Adrenal gland (tissue), 12 donors: ENCODE data around the gene ELP1. TPM values are rescaled to one million over a fixed set of nuclear protein-coding genes. Genes with fewer than 3 reads are reported as not detected.
A peak's percentile ranks its signal among the peaks of the same experiment; 100 is the strongest.

Experiments
- DNase-seq, 7 donors: peaks; one replicate each; pipeline ENCODE4 v3.0.0-alpha.2; 2019 to 2020
- H3K27ac ChIP-seq, 5 donors: fragments of 200-600 bp; sonication (generic) in 4 of 5; 1 replicate in 3 of 5; 2 replicates in 2 of 5; pipeline versions ENCODE4 v1.5.1 to v1.8.0; 2016 to 2020; ENCODE audit warnings: mild to moderate bottlenecking in 1 of 5
- H3K27me3 ChIP-seq: fragments of 200-600 bp; 2 replicates; pipeline ENCODE4 v1.8.0; 2021
- H3K36me3 ChIP-seq, 2 donors: fragments of 200-600 bp; replicated peaks in 1 of 2; 1 replicate in 1 of 2; 2 replicates in 1 of 2; pipeline versions ENCODE4 v1.5.1 to v1.8.0; 2018 to 2022
- H3K4me1 ChIP-seq, 2 donors: fragments of 200-600 bp; replicated peaks in 1 of 2; 1 replicate in 1 of 2; 2 replicates in 1 of 2; pipeline versions ENCODE4 v1.5.1 to v1.8.0; 2018 to 2021
- H3K4me3 ChIP-seq, 4 donors: fragments of 200-600 bp; sonication (generic) in 3 of 4; one replicate each; pipeline ENCODE4 v1.5.1; 2016 to 2018
- H3K9me3 ChIP-seq, 3 donors: fragments of 200-600 bp; sonication (generic) in 1 of 3; replicated peaks in 1 of 3; 1 replicate in 2 of 3; 2 replicates in 1 of 3; pipeline versions ENCODE4 v1.5.1 to v1.8.0; 2016 to 2021
- CTCF ChIP-seq, 6 experiments: fragments of 450-650 bp in 4 of 6; fragments of 200-600 bp in 2 of 6; sonication (generic) in 1 of 6; IDR thresholded peaks; 1 replicate in 5 of 6; 2 replicates in 1 of 6; pipeline versions ENCODE4 v1.5.1 to v1.8.0; 2016 to 2021; ENCODE audit warnings: antibody characterized with exemption in 6 of 6, mild to moderate bottlenecking in 2 of 6, moderate library complexity in 1 of 6
- POLR2A ChIP-seq, 2 donors: fragments of 450-650 bp; IDR thresholded peaks; one replicate each; pipeline ENCODE4 v1.6.1; 2017; ENCODE audit warnings: antibody characterized with exemption in 2 of 2, mild to moderate bottlenecking in 2 of 2, moderate library complexity in 1 of 2
- WGBS, 4 donors: extraction: QIAGEN DNeasy Blood & Tissue Kit in 2 of 4; methylation state at CpG; one replicate each; pipeline versions ENCODE4 v1.1.5 to v1.1.7; 2013 to 2017; 5-methylcytosine and 5-hydroxymethylcytosine counted together
- intact Hi-C, 2 donors: fragments of 100-400 bp; cut with DNase I; formaldehyde crosslinking; loops; one replicate each; pipeline versions ENCODE4 v1.14.1 to v1.15.0; 2022 to 2023
- polyA plus RNA-seq, 3 donors: library from polyadenylated mRNA; stranded (reverse); fragments of 200-250 nt in 2 of 3; fragments of 350-450 nt in 1 of 3; fragmentation: Illumina TruSeq in 1 of 3; extraction: RNeasy Lipid Tissue Mini Kit (QIAGEN cat#74804) in 1 of 3; gene quantifications; one replicate each; pipeline ENCODE4 v1.2.3, GENCODE V29; 2013 to 2014
- total RNA-seq, 9 donors: library from RNA; depleted of rRNA in 4 of 9; stranded (reverse); fragments of >200 nt in 4 of 9; fragments of 120-200 nt in 1 of 9; fragmentation: NEBNext Ultra II Directional in 1 of 9; extraction: Animal tissue kit (Norgen Biotek cat#: 25700) in 1 of 9; gene quantifications; one replicate each; pipeline versions ENCODE4 v1.1.0 to v1.2.4, GENCODE V29; 2013 to 2023
- donor health status: healthy with polysubstance abuse.
- donor health status: Bipolar disorder and iron deficiency.
- donor health status: DM: yes; HTN: yes; CAD: no.
- donor health status: DM: no; HTN: no; CAD: no.
- donor health status: DM: no; HTN: no; CAD: no.
- donor health status: DM: yes; HTN: yes; CAD: no.

The ELP1 gene
- total and polyA plus RNA-seq, 12 donors: 54.3 to 768 (median 147) TPM

DNA sequence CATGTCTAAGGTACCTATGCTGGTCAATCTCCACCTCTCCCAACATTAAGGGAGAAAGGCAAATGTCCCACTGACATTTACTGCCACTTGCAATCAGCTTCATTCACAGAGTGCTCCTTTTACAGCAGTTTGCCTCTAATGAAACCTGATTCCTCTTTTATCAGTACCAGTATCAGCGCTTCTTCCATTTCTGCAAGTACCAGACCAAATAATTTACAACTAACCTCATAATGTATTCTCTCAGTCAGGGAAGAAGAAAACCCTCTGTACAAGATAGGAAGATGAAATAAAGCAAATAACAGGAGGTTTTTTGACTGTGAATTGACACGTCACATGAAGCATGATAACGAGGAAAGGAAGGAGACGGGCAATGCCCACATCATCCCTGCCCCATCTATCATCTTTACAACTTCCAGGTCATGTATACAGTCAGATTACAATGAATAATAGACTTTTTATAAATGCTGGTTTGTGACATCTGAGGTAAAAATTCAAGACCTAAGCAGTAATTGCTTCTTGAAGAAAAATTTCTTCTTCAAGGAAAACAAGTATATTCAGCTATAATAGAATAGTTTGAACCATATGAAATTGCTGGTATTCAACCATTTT, 22.2 kb upstream of the ELP1 start:
- no peaks in the 10 kb centered on the region for H3K27me3 ChIP-seq
- H3K27ac ChIP-seq: peak overlapping the region in 1 of 5 donors; percentile 67
- intact Hi-C loops: no loop called here
- H3K4me3 ChIP-seq: no peak overlapping the region
- H3K36me3 ChIP-seq: peaks cover 0 to 11% of the 10 kb centered on the region in 2 donors
- WGBS, 4 donors: 56 to 71% (median 61%) methylated on average over 4 of the region's 4 CpGs
- no peak for TF ChIP-seq CTCF (IDR thresholded peaks at IDR 0.05)
- no peak for TF ChIP-seq POLR2A (IDR thresholded peaks at IDR 0.05)
- no peaks in the 10 kb centered on the region for H3K9me3 ChIP-seq
- DNase-seq: no peak
- peaks cover 0 to 38% of the 10 kb centered on the region in 2 donors for H3K4me1 ChIP-seq

GRCh38 chr9:108953983-108954574, 20.2 kb upstream of the ELP1 start:
- H3K4me3 ChIP-seq: no peak overlapping the region
- intact Hi-C loops: no loop called here
- DNase-seq: no peak

GRCh38 chr9:108951578-108951977, 17.7 kb upstream of the ELP1 start:
- Histone ChIP-seq H3K27ac (no peak overlapping the region), H3K36me3 (peaks cover 0 to 37% of the 10 kb centered on the region in 2 donors), H3K9me3 (no peaks in the 10 kb centered on the region), H3K4me3 (no peak overlapping the region), H3K27me3 (no peaks in the 10 kb centered on the region), H3K4me1 (peaks cover 0 to 20% of the 10 kb centered on the region in 2 donors)
- no peak for DNase-seq
- WGBS, 4 donors: 45 to 57% (median 51%) methylated on average over 2 of the region's 2 CpGs
- TF ChIP-seq CTCF (IDR thresholded peaks at IDR 0.05) (no peak), POLR2A (IDR thresholded peaks at IDR 0.05) (no peak)
- intact Hi-C loops: no loop called here

More at GRCh38 chr9:108953983-108954574, 20.2 kb upstream of the ELP1 start:
- WGBS, 4 donors: 1 to 3% (median 2%) methylated on average over 3 of the region's 3 CpGs
- Histone ChIP-seq H3K4me1 (peaks cover 0 to 38% of the 10 kb centered on the region in 2 donors), H3K9me3 (no peaks in the 10 kb centered on the region), H3K27ac (peak overlapping the region in 4 of 5 donors; percentile 28 to 67 (median 64)), H3K27me3 (no peaks in the 10 kb centered on the region), H3K36me3 (peaks cover 0 to 23% of the 10 kb centered on the region in 2 donors)
- peak; percentile 49 to 74 (median 70) for TF ChIP-seq CTCF (IDR thresholded peaks at IDR 0.05)
- TF ChIP-seq POLR2A (IDR thresholded peaks at IDR 0.05): no peak

GRCh38 chr9:108950168-108950567, 16.2 kb upstream of the ELP1 start:
- DNase-seq: no peak
- peaks cover 0 to 49% of the 10 kb centered on the region in 2 donors for H3K36me3 ChIP-seq
- TF ChIP-seq CTCF (IDR thresholded peaks at IDR 0.05): no peak
- no peak for TF ChIP-seq POLR2A (IDR thresholded peaks at IDR 0.05)
- H3K4me3 ChIP-seq: no peak overlapping the region
- 83 to 92% (median 84%) methylated on average over 1 of the region's 1 CpG for WGBS, 4 donors
- no peaks in the 10 kb centered on the region for H3K9me3 ChIP-seq
- no peak overlapping the region for H3K27ac ChIP-seq
- H3K4me1 ChIP-seq: peaks cover 0 to 14% of the 10 kb centered on the region in 2 donors
- H3K27me3 ChIP-seq: no peaks in the 10 kb centered on the region
- intact Hi-C loops: no loop called here
